CD4-positive, CD25-positive, alpha-beta regulatory T cell (primary cell): ENCODE data around the gene TK2. TPM values are rescaled to one million over a fixed set of nuclear protein-coding genes. Genes with fewer than 3 reads are reported as not detected.

Source experiments
- ATAC-seq, 2 donors: fragments of 150-1000 bp; cut with Tn5 transposase; one replicate each; pipeline ENCODE4 v1.10.0; 2021; ENCODE audit warnings: low read depth in 2 of 2, moderate number of reproducible peaks in 2 of 2, moderate library complexity in 1 of 2
- DNase-seq, 3 donors: peaks; one replicate each; pipeline versions ENCODE4 v3.0.0 to v3.0.0-alpha.2; 2012 to 2022; ENCODE audit warnings: mixed read lengths in 1 of 3
- H3K27ac ChIP-seq: one replicate; pipeline ENCODE4 v1.7.0; 2013; ENCODE audit warnings: mild to moderate bottlenecking, low read length; ENCODE audit not compliant: insufficient read depth, poor library complexity, severe bottlenecking
- H3K27me3 ChIP-seq: one replicate; pipeline ENCODE4 v1.7.0; 2013; ENCODE audit warnings: low read length; ENCODE audit not compliant: control insufficient read depth, insufficient read depth
- H3K36me3 ChIP-seq: one replicate; pipeline ENCODE4 v1.7.0; 2013; ENCODE audit warnings: mild to moderate bottlenecking, low read length, moderate library complexity; ENCODE audit not compliant: control insufficient read depth, insufficient read depth
- H3K4me1 ChIP-seq: 2 replicates; pipeline ENCODE4 v1.7.0; 2013; ENCODE audit warnings: mild to moderate bottlenecking, low read length; ENCODE audit not compliant: insufficient read depth, control insufficient read depth, poor library complexity, severe bottlenecking
- H3K4me3 ChIP-seq: one replicate; pipeline ENCODE4 v1.7.0; 2013; ENCODE audit warnings: low read depth, mild to moderate bottlenecking, low read length, moderate library complexity
- H3K9me3 ChIP-seq, 2 experiments: 1 replicate in 1 of 2; 2 replicates in 1 of 2; pipeline ENCODE4 v1.7.0; 2013; ENCODE audit warnings: low read length in 2 of 2, mild to moderate bottlenecking in 1 of 2, moderate library complexity in 1 of 2; ENCODE audit not compliant: control insufficient read depth in 2 of 2
- H3K27ac Mint-ChIP-seq, 3 donors: one replicate each; pipeline ENCODE4 v1.8.0; 2020 to 2022; ENCODE audit warnings: mild to moderate bottlenecking in 3 of 3, mixed read lengths in 3 of 3, moderate library complexity in 2 of 3
- H3K27me3 Mint-ChIP-seq: one replicate; pipeline ENCODE4 v1.8.0; 2022; ENCODE audit warnings: mild to moderate bottlenecking, mixed read lengths
- H3K36me3 Mint-ChIP-seq: one replicate; pipeline ENCODE4 v1.8.0; 2020; ENCODE audit warnings: mixed read lengths
- H3K4me1 Mint-ChIP-seq, 4 donors: one replicate each; pipeline ENCODE4 v1.8.0; 2020 to 2022; ENCODE audit warnings: mixed read lengths in 4 of 4, mild to moderate bottlenecking in 1 of 4
- H3K4me3 Mint-ChIP-seq, 4 donors: one replicate each; pipeline ENCODE4 v1.8.0; 2020 to 2022; ENCODE audit warnings: mild to moderate bottlenecking in 4 of 4, mixed read lengths in 4 of 4, moderate library complexity in 3 of 4
- H3K9me3 Mint-ChIP-seq, 7 donors: one replicate each; pipeline ENCODE4 v1.8.0; 2020 to 2022; ENCODE audit warnings: mixed read lengths in 7 of 7, mild to moderate bottlenecking in 3 of 7, moderate library complexity in 2 of 7
- polyA plus RNA-seq, 4 donors: library from polyadenylated mRNA; unstranded; fragments of 300-500 nt; fragmentation: Illumina TruSeq; gene quantifications; one replicate each; pipeline ENCODE4 v1.2.3, GENCODE V29; 2021
- total RNA-seq: library from RNA; stranded (reverse); gene quantifications from one replicate; pipeline ENCODE4 v1.2.3, GENCODE V29; 2022

TK2 gene
- total and polyA plus RNA-seq, 5 donors from 2014 or later: 5.1 to 8.8 (median 8.2) TPM

DNA sequence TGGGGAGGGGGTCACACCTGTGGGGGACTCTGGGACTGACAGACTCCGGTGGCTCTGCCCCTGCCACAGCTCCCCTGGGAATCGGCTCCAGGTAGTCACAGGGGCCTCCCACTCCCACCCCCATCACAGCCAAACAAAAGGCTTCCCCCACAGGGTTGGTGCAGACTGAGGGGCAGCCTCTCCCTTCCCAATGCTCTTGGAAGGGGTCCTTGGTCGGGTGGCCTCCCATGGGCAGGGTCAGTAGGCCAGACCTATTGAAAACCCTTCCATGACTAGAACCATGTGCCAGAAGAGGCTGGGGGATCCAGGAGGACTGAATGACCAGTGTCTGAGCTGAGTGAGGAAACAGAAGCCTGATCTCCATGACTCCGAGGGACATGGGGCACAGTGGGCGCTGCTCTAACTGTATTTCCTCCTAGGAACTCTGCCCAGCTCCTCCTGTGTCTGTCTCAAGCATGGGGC, 28.6 kb downstream of the TK2 start:
- Histone ChIP-seq H3K27me3 (no peaks in the 10 kb centered on the region), H3K9me3 (no peaks in the 10 kb centered on the region), H3K27ac (peak overlapping the region; percentile 73), H3K36me3 (no peaks in the 10 kb centered on the region), H3K4me3 (peak overlapping the region; percentile 45), H3K4me1 (peaks cover 86% of the 10 kb centered on the region)
- ATAC-seq (no peak), DNase-seq (no peak)
- H3K9me3 Mint-ChIP-seq: no peaks in the 10 kb centered on the region
- peak overlapping the region; percentile 88 to 93 (median 91) for H3K27ac Mint-ChIP-seq
- H3K4me1 Mint-ChIP-seq: peaks cover 5 to 98% (median 69%) of the 10 kb centered on the region in 4 donors
- H3K27me3 Mint-ChIP-seq: no peaks in the 10 kb centered on the region
- H3K4me3 Mint-ChIP-seq: peak overlapping the region; percentile 73 to 88 (median 84)
- no peaks in the 10 kb centered on the region for H3K36me3 Mint-ChIP-seq

- Histone ChIP-seq H3K9me3 (no peaks in the 10 kb centered on the region), H3K27ac (peak overlapping the region; percentile 44), H3K36me3 (no peaks in the 10 kb centered on the region), H3K27me3 (no peaks in the 10 kb centered on the region), H3K4me1 (peaks cover 89% of the 10 kb centered on the region), H3K4me3 (no peak overlapping the region)
- DNase-seq (peak in 1 of 3 donors; percentile 30), ATAC-seq (no peak)
- Mint-ChIP-seq H3K4me3 (peak overlapping the region; percentile 62 to 88 (median 74)), H3K36me3 (no peaks in the 10 kb centered on the region), H3K4me1 (peaks cover 5 to 98% (median 71%) of the 10 kb centered on the region in 4 donors), H3K27me3 (no peaks in the 10 kb centered on the region), H3K27ac (peak overlapping the region; percentile 88 to 93 (median 91)), H3K9me3 (no peaks in the 10 kb centered on the region)
Measured at GRCh38 chr16:66520406-66521170, 29.3 kb downstream of the TK2 start.

DNA sequence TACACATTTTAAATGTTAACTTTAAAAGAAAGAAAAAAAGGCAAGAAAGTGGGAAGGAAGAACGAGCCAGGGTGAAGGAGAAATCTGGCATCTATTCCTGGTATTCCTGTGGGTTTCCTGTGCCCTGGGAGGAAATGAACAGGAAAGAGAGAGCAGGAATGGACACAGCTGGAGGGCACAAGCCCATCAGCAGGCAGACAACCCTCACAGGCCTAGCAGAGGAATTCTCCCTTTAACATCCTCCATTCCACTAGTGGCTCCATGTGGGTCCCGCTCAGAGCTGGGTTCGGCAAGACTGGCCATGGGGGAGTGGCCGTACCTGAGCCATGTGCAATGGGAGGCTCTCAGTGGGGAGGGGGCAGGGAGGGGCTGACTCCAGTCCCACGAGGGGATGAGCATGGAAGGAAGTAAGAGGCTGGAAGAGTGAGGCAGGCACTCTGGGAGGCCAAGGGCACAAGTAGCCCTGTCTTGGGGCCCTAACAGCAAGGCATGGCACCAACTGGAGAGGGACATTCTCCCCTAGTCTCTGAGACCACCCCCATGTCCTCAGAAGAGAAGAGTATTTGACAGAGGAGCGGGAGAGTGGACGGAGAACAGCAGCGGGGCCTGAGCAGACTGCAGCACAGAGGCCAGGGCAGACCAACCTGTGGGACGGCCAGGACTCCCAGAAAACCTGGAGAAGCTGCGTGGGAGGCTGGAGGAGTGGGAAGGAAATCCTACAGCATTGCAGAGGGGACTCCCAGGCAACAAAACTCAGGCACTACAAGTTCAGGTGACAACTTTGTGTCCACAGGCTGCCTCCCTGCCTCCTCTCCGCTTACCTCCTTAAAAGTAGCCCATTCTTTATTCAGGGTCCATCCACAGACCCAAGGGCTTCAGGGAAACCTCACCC, 30.2 kb downstream of the TK2 start:
- Histone ChIP-seq H3K27ac (peak overlapping the region; percentile 17), H3K4me3 (no peak overlapping the region), H3K27me3 (no peaks in the 10 kb centered on the region), H3K4me1 (peaks cover 88% of the 10 kb centered on the region), H3K36me3 (no peaks in the 10 kb centered on the region), H3K9me3 (no peaks in the 10 kb centered on the region)
- peak overlapping the region; percentile 27 to 88 (median 66) for H3K4me3 Mint-ChIP-seq
- DNase-seq (no peak), ATAC-seq (no peak)
- no peaks in the 10 kb centered on the region for H3K9me3 Mint-ChIP-seq
- no peaks in the 10 kb centered on the region for H3K36me3 Mint-ChIP-seq
- peak overlapping the region; percentile 78 to 93 (median 91) for H3K27ac Mint-ChIP-seq
- peaks cover 5 to 98% (median 69%) of the 10 kb centered on the region in 4 donors for H3K4me1 Mint-ChIP-seq
- H3K27me3 Mint-ChIP-seq: no peaks in the 10 kb centered on the region

DNA sequence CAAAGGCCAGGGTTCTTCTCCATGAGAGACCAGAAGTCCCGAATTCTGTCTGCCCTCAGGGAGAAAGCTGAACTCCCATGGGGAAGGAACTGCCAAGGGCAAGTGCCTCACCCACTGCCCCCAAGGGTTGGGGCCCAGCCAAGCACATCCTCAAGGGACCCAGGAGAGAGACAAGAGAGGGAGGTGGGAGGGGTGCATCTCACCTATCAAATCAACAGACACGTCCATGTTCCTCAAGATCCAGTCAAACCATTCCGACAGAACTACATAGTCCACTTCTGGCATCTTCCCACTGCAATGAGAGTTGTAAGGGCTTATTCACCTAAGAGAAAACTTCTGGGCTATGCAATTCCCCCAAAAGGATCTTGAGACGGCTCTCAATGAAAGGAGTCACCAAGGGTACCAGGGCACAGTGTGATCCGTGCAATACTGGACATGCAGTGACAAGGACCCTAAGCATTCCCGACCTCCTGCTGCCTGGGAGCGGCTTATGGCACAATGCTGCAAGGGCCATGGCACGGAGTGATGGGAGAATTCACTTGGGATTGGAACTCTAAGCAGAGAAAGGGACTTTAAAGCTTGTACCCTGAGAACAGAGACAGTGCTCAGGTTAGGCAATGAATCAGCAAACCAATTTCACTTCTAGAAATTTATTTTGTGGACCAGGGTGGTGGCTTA, 32.2 kb downstream of the TK2 start:
- Histone ChIP-seq H3K4me3 (no peak overlapping the region), H3K27ac (peak overlapping the region; percentile 89), H3K27me3 (no peaks in the 10 kb centered on the region), H3K4me1 (peaks cover 68% of the 10 kb centered on the region), H3K36me3 (no peaks in the 10 kb centered on the region), H3K9me3 (no peaks in the 10 kb centered on the region)
- H3K9me3 Mint-ChIP-seq: no peaks in the 10 kb centered on the region
- H3K4me3 Mint-ChIP-seq: peak overlapping the region in 3 of 4 donors; percentile 51 to 80 (median 70)
- DNase-seq (no peak), ATAC-seq (no peak)
- no peaks in the 10 kb centered on the region for H3K27me3 Mint-ChIP-seq
- H3K36me3 Mint-ChIP-seq: no peaks in the 10 kb centered on the region
- H3K27ac Mint-ChIP-seq: peak overlapping the region; percentile 95 to 97 (median 97)
- peaks cover 0 to 82% (median 54%) of the 10 kb centered on the region in 4 donors for H3K4me1 Mint-ChIP-seq

DNA sequence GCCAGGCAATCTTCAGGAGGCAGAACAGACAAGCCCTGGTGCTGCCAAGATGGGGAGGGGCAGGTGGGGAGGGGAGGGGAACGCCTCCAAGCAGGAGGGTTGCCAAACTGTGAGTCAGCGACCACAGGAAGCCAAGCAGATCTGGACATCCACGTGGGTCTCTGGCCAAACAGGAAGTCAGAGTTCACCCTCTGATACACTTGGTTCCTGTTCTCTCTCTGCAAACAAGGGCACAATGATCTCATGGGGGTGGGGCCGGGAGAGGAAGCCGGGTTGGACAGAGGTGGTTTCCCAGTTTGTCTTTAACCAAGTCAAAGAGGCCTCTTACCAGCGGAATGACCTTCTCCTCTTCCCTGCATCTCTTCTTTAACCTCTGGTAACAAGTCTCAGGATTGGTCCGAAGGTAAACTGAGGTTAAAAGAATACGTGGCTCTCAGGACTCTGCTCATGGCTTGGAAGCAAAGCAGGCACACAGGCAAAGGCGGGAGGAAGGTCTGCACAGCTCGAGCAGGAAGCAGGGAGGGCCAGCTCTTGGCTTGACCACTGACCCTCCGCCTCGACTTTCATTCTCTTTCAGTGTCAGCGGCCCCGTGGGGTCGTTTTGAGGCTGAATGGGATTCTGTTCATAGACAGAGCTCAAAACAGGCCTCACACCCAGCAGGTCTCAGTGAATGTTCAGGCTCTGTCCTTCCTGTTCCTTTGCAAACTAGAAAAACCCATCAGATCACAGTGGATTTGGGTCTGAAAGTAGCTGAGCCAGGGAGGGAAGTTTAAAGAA, 32.9 kb downstream of the TK2 start:
- peaks cover 0 to 79% (median 49%) of the 10 kb centered on the region in 4 donors for H3K4me1 Mint-ChIP-seq
- peak overlapping the region; percentile 42 for H3K4me3 ChIP-seq
- H3K9me3 Mint-ChIP-seq: no peaks in the 10 kb centered on the region

GRCh38 chr16:66516509-66516807, 33.5 kb downstream of the TK2 start:
- ATAC-seq (no peak), DNase-seq (no peak)
- H3K4me1 Mint-ChIP-seq: peaks cover 0 to 79% (median 47%) of the 10 kb centered on the region in 4 donors
- Histone ChIP-seq H3K4me1 (peaks cover 55% of the 10 kb centered on the region), H3K4me3 (peak overlapping the region; percentile 42), H3K9me3 (no peaks in the 10 kb centered on the region), H3K27ac (peak overlapping the region; percentile 89), H3K27me3 (no peaks in the 10 kb centered on the region), H3K36me3 (no peaks in the 10 kb centered on the region)
- H3K9me3 Mint-ChIP-seq: no peaks in the 10 kb centered on the region
- no peaks in the 10 kb centered on the region for H3K36me3 Mint-ChIP-seq
- peak overlapping the region; percentile 1 to 79 (median 60) for H3K4me3 Mint-ChIP-seq
- no peaks in the 10 kb centered on the region for H3K27me3 Mint-ChIP-seq
- H3K27ac Mint-ChIP-seq: peak overlapping the region; percentile 95 to 97 (median 97)

More for the DNA sequence above, 32.9 kb downstream of the TK2 start:
- H3K4me3 Mint-ChIP-seq: peak overlapping the region; percentile 51 to 79 (median 68)
- H3K27me3 Mint-ChIP-seq: no peaks in the 10 kb centered on the region
- Histone ChIP-seq H3K27ac (peak overlapping the region; percentile 89), H3K36me3 (no peaks in the 10 kb centered on the region), H3K4me1 (peaks cover 61% of the 10 kb centered on the region), H3K9me3 (no peaks in the 10 kb centered on the region), H3K27me3 (no peaks in the 10 kb centered on the region)
- H3K36me3 Mint-ChIP-seq: no peaks in the 10 kb centered on the region
- peak overlapping the region; percentile 95 to 97 (median 97) for H3K27ac Mint-ChIP-seq
- ATAC-seq: peak; percentile 79 to 81
- DNase-seq: peak; percentile 39 to 92 (median 53)
